GM18520 (cell line): Measurements from ENCODE around the gene MOCS1.

Source experiments
- ATAC-seq: cut with Tn5 transposase; IDR thresholded peaks from one replicate; pipeline ENCODE4 v1.9.1; 2021; ENCODE audit not compliant: unreplicated experiment

Gene MOCS1

DNA sequence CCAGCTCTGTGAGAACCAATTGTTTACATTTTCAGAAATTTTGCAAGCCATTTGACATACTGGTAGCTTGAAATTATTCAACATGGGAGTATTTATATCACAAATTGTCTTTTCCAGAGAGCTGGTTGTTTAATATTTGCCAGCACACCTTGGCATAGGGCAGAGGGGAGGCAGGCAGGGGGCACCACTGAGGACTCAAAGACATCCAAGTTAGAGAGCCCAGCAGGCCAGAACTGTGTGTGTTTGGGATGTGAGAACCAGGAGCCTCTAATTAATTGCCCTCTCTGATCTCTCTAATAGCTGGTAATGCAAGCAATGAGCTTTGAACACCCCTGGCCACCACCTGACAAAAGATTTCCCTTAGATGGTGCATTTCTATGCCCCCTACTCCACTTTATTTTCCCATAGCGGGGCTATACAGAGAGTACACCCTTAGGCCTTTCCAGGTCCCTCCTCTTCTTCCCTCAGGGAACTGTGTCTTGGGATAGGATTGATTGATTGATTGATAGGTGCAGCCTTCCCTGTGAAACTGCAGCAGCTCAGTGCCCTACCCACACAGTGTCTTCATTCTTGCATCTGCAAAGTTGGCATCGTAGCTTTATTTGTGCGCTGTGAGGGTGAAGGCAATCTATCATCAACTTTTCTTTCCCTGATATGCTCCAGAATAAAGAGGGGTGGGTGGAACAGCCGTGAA, 29.2 kb downstream of the MOCS1 start:
- no peak for ATAC-seq

DNA sequence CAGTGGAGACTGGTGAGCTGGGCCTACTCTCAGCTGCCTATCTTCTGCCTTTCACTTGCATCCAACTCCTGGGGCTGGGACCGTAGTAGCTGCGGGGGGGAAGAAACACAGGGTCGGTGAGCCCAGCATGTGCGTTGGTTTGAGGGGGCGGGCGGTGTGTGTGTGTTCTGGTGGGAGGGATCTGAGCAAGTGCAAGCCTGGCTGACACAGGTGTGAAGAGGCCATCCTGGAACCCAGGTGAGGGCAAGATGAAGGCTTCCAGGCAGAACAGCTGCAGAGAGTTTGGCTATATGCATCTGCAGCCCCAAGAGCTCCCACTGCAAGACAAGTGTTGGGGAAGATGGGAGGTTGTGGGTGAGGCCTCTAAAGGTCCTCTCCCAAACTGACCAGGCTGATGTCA, 30.6 kb downstream of the MOCS1 start:
- no peak for ATAC-seq

DNA sequence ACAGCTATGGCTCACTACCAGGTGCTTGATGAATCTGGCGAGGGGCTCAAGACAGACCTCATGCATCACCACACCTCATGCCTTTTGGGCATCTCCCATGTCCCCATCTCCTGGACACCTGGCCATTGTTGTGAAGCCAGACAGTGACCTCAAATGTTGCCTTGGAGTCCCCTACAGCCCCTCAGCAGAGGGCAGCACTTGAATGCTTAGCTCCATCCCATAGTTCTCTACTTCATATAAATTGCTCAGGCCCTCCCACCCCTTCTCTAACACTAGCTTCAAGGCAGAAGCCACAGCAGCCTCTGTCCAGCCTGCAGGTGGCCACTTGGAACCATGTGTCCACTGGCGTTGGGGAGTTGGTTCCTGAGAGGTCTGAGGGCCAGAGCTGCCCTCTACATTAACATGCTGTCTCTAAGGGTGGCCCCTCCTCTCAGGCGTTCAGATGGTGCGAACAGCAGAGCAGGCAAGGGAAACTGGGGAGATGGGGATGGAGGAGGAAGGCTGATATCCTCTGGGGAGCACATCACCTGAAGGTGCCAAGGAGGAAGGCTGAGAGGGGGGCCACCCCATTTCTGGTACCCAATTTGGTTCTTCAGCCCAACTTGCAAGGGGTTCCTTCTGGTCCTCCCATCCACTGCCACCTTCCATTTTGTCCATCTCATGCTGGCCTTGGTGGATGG, 31.3 kb downstream of the MOCS1 start:
- ATAC-seq, result no peak

DNA sequence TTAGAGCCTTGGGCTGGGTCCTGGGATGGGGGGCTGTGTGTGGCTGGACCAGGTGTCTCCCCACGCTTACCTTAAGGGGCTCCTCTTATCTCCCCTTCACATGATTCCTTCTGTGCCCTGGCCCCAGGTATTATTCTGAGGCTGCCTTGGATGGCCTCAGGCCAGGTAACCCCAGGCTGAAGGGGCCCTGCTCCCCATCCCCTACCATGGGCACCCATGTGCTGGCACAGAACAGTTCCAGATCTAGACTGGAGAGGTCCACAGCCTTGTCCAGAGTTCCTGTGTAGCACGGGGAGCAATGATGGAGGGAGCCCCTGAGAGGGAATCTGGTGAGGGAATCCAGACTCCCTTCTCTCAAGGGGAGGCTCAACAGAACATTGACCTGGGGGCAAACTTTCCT, 32.1 kb downstream of the MOCS1 start:
- ATAC-seq, result no peak

DNA sequence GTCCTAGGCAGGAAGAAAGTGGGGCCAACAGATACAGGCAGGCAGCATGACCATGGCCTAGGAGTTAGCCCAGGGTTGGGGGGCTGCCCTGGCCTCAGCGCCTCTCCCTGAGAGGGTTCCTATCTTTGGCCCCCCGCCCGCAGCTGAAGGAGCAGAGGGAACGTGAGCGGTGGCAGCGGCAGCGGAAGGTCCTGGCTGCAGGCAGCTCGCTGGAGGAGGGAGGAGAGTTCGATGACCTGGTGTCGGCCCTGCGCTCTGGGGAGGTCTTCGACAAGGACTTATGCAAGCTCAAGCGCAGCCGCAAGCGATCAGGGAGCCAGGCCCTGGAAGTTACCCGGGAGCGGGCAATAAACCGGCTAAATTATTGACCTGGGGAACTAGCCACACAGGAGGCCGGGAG, 32.6 kb downstream of the MOCS1 start:
- ATAC-seq, result no peak

DNA sequence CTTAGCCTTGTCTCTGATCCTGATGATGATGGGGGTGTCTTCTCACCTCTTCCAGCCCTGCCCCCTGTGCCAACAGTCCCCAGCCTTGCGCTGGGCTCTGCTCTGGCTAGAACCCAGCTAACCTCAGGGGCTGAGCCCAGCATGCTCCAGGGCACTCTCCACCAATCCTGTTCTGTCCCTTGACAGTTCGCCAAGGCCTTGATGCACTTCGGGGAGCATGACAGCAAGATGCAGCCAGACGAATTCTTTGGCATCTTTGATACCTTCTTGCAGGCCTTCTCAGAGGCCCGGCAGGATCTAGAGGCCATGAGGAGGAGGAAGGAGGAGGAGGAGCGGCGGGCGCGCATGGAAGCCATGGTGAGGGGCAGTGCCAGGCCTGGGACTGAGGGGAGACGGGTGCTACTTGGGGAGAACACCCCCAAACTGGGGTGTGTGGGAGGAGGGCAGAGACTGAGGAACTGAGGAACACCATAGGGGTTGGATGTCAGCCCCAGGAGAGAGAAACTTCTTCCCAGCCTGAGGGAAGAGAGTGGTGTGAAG, 33.1 kb downstream of the MOCS1 start:
- no peak for ATAC-seq

DNA sequence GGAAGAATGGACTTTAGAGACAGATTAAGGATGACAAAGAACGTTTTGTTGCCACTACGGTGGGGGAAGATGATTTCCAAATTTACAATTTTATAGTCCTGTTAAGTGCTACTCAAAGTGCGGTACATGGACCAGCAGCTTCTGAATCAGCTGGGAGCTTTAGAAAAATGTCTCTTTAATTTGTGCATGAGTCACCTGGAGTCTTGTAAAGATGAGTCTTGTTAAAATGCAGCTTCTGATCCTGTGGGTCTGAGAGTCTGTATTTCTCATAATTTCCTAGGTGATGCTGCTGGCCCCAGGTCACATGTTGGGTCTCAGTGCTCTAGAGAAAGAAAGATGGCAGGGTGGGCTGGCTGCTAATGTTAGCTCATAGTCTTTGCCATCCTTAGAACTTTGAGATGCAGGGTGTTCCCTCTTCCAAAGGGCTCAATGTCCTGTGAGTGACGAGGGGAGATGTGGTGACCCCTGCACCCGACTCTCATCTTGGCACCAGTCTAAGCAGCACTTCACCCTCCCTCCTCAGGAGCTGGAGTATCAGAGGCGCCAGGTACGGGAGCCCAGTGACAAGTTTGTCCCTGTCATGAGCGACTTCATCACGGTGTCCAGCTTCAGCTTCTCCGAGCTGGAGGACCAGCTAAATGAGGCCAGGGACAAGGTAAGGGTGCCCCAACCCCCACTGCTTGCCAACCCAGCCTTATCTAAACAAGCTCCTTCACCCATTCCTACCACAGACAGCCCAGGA, 34.5 kb downstream of the MOCS1 start:
- ATAC-seq, result no peak

DNA sequence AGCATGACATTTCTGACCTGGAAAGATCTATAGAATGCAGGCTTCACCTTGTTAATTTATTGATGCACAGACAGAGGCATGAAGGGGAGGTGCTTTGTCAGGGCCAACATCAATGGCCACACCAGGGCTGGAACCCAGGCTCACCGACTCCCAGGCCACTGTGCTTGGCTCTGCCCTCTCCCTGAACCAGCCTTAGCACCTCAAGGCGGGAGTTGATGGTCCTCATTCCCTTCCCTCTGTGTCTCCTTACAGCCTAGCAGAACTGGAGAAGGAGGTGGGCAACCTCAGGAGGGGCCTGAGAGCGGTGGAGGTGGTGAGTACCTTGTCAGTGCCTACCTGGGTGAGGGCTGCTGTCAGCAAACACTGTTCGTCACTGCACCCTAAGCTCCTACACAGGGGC, 35.6 kb downstream of the MOCS1 start:
- ATAC-seq, result no peak

DNA sequence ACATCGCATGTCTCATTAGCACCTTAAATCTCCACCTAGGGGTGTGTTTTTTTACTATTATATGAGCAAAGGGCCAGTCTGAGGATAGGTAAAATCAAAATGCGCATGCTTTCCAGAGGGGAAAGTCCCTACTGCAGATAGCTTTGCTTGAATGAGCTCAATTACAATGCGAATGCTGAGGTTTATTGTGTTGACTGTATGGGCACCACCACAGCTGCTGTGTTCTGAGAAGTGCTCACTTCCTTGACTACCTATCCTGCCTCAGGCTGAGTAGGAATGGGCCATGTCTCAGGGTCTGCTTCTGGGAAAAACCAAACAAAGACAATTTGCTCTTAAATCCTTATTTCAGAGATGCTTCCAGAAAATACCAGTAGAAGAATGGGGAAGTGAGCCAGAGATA, 36.6 kb downstream of the MOCS1 start:
- ATAC-seq, result no peak

DNA sequence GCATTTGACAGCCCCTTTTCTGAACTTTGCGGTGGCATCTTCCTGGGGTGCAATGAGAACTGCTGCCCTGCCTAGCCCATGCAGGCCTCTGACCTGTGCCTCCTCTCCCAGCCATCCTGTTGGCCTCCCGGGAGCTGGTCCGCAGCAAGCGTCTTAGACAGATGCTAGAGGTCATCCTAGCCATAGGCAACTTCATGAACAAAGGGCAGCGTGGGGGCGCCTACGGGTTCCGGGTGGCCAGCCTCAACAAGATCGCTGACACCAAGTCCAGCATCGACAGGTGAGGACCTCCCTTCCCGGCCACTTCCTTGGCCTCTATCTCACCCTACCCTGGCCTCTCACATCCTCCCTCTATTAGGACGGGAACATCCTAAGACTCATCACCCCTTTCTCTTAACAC, 37.6 kb downstream of the MOCS1 start:
- ATAC-seq, result no peak

DNA sequence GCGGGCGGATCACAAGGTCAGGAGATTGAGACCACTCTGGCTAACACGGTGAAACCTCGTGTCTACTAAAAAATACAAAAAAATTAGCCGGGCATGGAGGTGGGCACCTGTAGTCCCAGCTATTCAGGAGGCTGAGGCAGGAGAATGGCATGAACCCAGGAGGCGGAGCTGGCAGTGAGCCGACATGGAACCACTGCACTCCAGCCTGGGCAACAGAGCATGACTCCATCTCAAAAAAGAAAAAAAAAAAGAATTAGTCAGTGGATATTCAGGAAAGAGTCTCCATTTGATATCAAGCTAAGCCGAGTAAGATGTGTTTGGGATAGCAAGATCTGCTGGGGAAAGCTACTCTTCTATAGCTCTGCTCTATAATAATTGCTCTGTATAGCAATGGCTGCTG, 41.0 kb downstream of the MOCS1 start:
- no peak for ATAC-seq

DNA sequence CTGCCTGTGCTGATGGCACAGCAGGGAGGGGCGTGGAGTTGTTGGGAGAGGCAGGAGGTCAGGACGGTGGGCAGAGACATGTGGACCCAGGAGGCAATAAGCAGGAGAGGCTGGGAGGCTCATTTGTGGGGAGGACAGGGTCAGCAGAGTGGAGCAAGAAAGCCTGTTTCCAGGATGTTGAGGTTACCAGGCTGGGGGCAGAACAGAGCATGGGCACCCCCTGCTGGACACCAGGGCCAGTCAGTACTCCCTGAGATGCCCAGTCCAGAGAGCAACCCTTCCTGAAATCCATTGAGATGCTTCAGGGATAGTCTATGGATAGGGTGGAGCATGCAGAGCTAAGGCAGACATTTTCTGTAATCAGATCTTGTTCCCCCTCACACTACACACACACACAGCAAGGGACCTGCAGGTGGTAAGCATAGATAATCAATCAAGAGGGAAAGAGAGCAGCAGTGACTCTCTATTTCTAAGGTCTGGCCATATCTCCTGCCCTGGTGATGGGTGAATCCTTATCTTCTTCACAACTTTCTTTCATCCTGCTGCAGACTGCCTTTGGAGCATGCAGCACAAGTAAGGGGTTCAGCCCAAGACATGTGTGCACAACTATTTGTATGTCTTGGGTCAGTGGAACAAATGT, 41.7 kb downstream of the MOCS1 start:
- no peak for ATAC-seq

DNA sequence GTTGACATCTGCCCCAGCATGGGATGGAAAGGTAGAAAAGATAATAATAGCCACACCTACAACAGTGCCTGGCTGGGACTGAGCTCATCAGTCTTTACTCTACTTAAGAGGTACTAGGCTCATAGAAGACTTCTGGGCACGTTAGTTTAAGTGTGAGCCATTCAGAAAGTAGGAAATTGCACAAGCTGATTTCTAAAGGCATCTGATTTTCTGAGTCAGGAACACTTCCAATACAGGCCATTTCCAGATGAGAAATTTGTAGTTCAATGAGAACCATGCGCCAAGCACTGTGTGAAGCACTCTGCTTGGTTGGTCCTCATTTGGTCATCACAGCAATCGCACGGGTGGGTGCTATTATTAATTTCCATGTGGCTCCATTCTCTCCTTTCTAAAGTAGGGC, 42.3 kb downstream of the MOCS1 start:
- no peak for ATAC-seq

DNA sequence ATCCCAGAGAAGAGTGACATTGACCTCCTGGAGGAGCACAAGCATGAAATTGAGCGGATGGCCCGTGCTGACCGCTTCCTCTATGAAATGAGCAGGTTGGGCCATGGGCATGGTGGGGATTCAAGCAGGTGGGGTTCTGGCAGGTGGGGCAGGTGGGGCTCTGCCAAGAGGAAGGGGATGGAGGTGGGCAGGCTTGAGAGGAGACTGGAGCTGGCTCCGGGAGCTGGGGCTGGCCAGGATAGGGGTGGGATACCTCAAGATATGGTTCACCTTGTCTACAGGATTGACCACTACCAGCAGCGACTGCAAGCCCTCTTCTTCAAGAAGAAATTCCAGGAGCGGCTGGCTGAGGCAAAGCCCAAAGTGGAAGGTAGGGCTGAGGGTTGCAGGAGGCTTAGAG, 42.9 kb downstream of the MOCS1 start:
- no peak for ATAC-seq

DNA sequence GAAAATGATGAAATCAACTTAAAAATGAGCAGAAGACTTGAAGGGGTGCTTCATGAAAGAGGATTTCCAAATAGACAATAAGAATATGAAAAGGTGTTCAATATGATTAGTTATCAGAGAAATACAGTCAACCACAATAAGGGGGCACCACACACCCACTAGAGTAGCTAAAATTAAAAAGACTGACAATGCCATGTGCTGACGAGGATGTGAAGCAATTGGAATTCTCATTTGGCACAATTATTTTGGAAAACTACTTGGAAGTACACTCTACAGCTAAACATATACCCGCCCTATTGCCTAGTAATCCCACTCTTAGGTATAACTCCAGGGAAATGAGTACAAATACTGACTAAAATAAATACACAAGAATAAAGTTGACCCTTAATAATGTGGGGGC, 45.0 kb downstream of the MOCS1 start:
- no peak for ATAC-seq

DNA sequence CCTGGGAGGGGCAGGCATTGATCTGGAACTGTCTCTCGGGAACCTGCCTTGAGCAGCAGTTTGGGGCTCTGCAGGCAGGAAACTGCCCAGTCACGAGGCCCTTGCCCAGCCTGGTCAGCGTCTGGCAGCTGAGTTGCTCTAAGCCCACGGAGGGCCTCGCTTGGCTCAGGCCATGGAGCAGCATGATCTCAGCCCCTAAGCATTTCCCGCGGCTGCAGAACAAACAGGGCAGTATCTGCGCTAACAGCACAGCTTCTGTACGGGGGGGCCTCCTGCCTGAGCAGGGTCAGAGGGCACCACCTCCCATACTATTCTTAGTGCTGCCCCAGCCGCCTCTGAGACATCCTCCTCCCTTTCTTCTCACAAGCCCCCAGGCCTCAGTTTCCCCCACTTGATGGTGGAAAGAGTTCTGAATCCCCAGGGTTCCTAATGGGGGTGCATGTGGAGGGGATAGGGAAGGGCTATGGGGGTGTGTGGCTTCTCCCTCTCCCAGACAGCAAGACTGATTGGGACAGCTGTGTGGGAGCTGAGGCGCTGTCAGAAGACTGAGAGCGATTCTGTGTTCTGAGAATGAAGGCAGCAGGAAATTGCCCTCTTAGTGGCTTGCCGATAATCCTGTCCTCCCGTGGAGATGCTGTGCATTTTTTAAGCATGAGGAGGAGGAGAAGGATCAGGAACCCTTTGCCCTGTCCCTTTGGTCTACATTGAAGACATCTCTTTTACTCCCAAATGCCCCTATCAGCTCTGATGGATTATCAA, 46.4 kb downstream of the MOCS1 start:
- ATAC-seq, result no peak

DNA sequence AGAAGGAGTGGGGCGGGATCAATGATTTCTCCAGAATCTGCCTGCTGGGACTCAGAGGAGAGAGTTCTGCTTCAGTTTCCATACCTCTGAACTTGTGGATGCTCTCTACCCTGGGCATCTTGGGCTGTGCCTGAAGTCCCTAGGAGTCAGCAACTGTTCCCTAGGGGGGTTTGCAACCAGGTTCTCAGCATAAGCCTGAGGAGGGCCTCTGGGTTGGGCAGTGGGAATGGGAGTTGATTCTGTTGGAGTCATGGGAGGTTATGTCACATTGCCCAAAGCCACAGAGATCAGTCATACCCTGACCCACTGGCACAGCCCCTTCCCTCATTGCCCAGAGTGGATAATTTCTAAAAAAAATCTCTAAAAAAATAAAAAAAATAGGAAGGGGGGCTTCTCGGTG, 47.4 kb downstream of the MOCS1 start:
- no peak for ATAC-seq

DNA sequence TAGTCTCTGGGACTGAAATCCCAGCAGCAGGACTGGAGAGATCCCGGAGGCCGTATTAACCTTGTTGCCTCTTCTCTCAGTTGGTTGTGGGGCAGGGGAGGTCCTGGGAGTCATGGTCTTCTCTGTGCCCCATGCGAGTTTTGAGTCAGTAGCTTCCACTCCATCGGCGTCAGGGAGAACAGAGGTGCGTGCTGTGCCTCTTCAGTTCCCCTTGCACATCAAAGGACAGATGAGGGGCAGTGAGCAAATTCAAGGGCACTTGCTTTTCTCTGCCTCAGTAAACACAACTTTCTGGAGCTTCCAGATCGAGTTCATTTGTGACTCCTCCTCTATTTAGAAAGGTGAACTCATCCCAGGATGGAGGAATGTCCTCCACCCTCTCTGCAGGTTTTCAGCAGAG, 48.6 kb downstream of the MOCS1 start:
- no peak for ATAC-seq

DNA sequence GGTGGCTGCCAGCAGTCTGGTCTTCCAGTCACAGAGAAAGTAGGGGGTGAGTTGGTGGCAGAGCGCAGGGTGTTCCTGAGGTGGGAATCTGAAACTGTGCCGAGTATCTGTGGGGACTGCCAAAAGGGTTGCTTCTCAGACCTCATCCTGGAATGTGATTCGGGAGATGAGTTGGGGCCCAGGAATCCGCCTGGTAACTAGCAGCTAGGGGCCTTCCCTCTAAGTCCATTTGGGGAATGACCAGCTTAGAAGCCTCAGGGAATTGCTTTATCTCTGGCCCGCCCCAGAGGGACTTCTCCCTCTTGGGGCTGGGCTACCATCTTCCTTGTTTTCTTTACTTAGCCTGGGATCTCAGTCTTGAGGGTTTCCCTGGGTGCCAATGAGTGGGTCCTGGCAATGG, 49.6 kb downstream of the MOCS1 start:
- no peak for ATAC-seq

DNA sequence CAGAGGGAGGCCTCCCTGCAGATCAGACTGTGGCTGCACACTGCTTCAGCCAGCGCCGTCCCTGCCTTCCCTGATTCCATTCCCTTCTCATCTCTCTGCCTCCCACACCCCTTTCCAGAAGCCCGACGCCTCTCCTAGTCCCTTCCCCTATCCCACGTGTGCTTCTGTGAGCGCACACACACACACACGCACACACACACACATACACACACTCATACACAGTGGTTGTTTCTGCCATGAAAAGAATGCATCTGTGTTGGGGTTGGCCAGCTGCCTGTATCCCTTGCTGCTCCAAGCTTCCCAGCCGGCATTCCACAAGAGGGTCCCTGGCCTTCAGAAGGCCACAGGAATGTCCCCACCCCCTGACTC, 51.7 kb downstream of the MOCS1 start:
- no peak for ATAC-seq
